Ishikawa (cell line): Measurements from ENCODE around the gene SIPA1.

ENCODE experiments used
- CEBPB ChIP-seq: IDR thresholded peaks from 2 replicates; pipeline ENCODE4 v1.6.1; 2012
- EP300 ChIP-seq: IDR thresholded peaks from 2 replicates; pipeline ENCODE4 v1.6.1; 2012; ENCODE audit warnings: borderline replicate concordance
- FOXM1 ChIP-seq: IDR thresholded peaks from 2 replicates; pipeline ENCODE4 v1.6.1; 2012; ENCODE audit warnings: low read depth, borderline replicate concordance
- NFIC ChIP-seq: IDR thresholded peaks from 2 replicates; pipeline ENCODE4 v1.6.1; 2012
- RAD21 ChIP-seq: IDR thresholded peaks from 2 replicates; pipeline ENCODE4 v1.6.1; 2012; ENCODE audit warnings: low read depth
- TAF1 ChIP-seq: IDR thresholded peaks from 2 replicates; pipeline ENCODE4 v1.6.1; 2012; ENCODE audit warnings: low read depth, mild to moderate bottlenecking
- TCF12 ChIP-seq: IDR thresholded peaks from 2 replicates; pipeline ENCODE4 v1.6.1; 2012; ENCODE audit warnings: low read depth
- YY1 ChIP-seq: IDR thresholded peaks from 2 replicates; pipeline ENCODE4 v1.6.1; 2012; ENCODE audit warnings: low read depth
- TF ChIP-seq, protein P1 (sequence below): IDR thresholded peaks from 2 replicates; pipeline ENCODE4 v1.6.1; 2012

DNA sequence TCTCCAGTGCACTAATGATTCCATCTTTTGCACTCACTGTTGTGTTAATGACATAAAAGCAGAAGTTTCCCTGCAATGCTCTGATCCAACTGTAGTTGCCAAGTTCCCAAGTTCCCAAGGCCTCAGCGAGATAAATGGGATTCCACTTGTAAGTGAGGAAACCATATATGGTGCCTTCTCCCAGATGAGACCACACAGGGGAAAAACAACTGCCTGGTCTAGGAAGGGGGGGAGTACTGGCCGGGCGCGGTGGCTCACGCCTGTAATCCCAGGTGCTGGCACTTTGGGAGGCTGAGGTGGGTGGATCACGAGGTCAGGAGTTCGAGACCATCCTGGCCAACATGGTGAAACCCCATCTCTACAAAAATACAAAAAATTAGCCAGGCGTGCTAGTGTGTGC, 48.1 kb downstream of the SIPA1 start:
- TF ChIP-seq, protein P1, sequence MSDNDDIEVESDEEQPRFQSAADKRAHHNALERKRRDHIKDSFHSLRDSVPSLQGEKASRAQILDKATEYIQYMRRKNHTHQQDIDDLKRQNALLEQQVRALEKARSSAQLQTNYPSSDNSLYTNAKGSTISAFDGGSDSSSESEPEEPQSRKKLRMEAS: no peak
- TF ChIP-seq CEBPB (no peak), TCF12 (no peak), FOXM1 (no peak), RAD21 (no peak), NFIC (no peak), YY1 (no peak), TAF1 (no peak), EP300 (no peak)
